RKO (cell line): ENCODE results near the gene KXD1.

Experiments
- DNase-seq: peaks from one replicate; pipeline ENCODE4 v3.0.0-alpha.2; 2016; ENCODE audit warnings: low spot score

Gene KXD1

GRCh38 chr19:18601875-18602274 is 44.2 kb downstream of the KXD1 start:
- DNase-seq = no peak

- DNase-seq = no peak
Observed at GRCh38 chr19:18603255-18603957, 45.7 kb downstream of the KXD1 start.

- DNase-seq = no peak
Observed at GRCh38 chr19:18603958-18604819, 46.5 kb downstream of the KXD1 start.

- no peak for DNase-seq
Observed at GRCh38 chr19:18604820-18605159, 47.1 kb downstream of the KXD1 start.

GRCh38 chr19:18605196-18605545 is 47.5 kb downstream of the KXD1 start:
- DNase-seq = no peak

GRCh38 chr19:18605546-18606280 is 48.0 kb downstream of the KXD1 start:
- DNase-seq = no peak

- DNase-seq = no peak
Observed at GRCh38 chr19:18606281-18607225, 48.9 kb downstream of the KXD1 start, which contains the start of gene CRLF1. Gene CRLF1 (minus strand): TSS chr19:18606799. CDS start chr19:18606656, 143 bp downstream.

GRCh38 chr19:18607226-18608101 is 49.8 kb downstream of the KXD1 start:
- no peak for DNase-seq

- DNase-seq = no peak
Observed at GRCh38 chr19:18608102-18608804, 50.6 kb downstream of the KXD1 start.

- DNase-seq = no peak
Observed at GRCh38 chr19:18608805-18609716, 51.4 kb downstream of the KXD1 start.

- no peak for DNase-seq
Observed at GRCh38 chr19:18609717-18610051, 52.0 kb downstream of the KXD1 start.

- no peak for DNase-seq
Observed at GRCh38 chr19:18610245-18610555, 52.5 kb downstream of the KXD1 start.

GRCh38 chr19:18610556-18611326 is 53.1 kb downstream of the KXD1 start:
- no peak for DNase-seq

- DNase-seq = no peak
Observed at GRCh38 chr19:18611327-18612050, 53.8 kb downstream of the KXD1 start.

GRCh38 chr19:18612051-18612771 is 54.5 kb downstream of the KXD1 start:
- no peak for DNase-seq

GRCh38 chr19:18612772-18613588 is 55.3 kb downstream of the KXD1 start, which contains the start of gene TMEM59L:
Gene TMEM59L (plus strand): TSS chr19:18612870. CDS start chr19:18612959, 89 bp downstream.
- no peak for DNase-seq
